B cell (primary cell): ENCODE results near the gene ALPL. TPM values are rescaled to one million over a fixed set of nuclear protein-coding genes. Genes with fewer than 3 reads are reported as not detected.
"Not testable (repeated sequence)": the region's sequence is repeated elsewhere in the genome, so short reads cannot be mapped to it uniquely, and the experiment has no call there.

Experiments
- ATAC-seq: fragments of 200-7000 bp; cut with Tn5 transposase; one replicate; pipeline ENCODE4 v1.10.0; 2021; ENCODE audit warnings: low read depth, mild to moderate bottlenecking, moderate number of reproducible peaks, moderate library complexity
- CTCF ChIA-PET: fragments of 350-600 bp; sonication (Branson Sonifier 250); formaldehyde crosslinking; loops from one replicate; lab custom pipeline; 2021; ENCODE audit warnings: antibody characterized with exemption, inconsistent platforms; lab: Charles Lee
- POLR2A ChIA-PET: fragments of 350-600 bp; sonication (Branson Sonifier 250); formaldehyde crosslinking; loops from one replicate; lab custom pipeline; 2021; ENCODE audit warnings: antibody characterized with exemption; lab: Charles Lee
- DNase-seq: peaks from one replicate; pipeline ENCODE4 v3.0.0; 2013
- H2AFZ ChIP-seq: 2 replicates; pipeline ENCODE4 v1.6.1; 2012; ENCODE audit warnings: mild to moderate bottlenecking, low read depth, low read length; ENCODE audit not compliant: insufficient read depth, poor library complexity, severe bottlenecking
- H3K27ac ChIP-seq, 2 donors: 1 replicate in 1 of 2; 2 replicates in 1 of 2; pipeline ENCODE4 v1.5.1; 2012 to 2013; ENCODE audit warnings: low read length in 2 of 2, mild to moderate bottlenecking in 2 of 2, moderate library complexity in 1 of 2
- H3K27me3 ChIP-seq, 4 experiments: fragments of 200-600 bp in 1 of 4; sonication (generic) in 1 of 4; replicated peaks in 1 of 4; 1 replicate in 2 of 4; 2 replicates in 2 of 4; pipeline versions ENCODE4 v1.6.1 to v1.7.0; 2013 to 2016; ENCODE audit warnings: low read length in 3 of 4, mild to moderate bottlenecking in 2 of 4, mixed read lengths in 1 of 4, moderate library complexity in 1 of 4; ENCODE audit not compliant: insufficient read depth in 4 of 4, control insufficient read depth in 3 of 4; ENCODE audit errors: control extremely low read depth in 1 of 4
- H3K36me3 ChIP-seq, 2 experiments: replicated peaks in 1 of 2; 1 replicate in 1 of 2; 2 replicates in 1 of 2; pipeline versions ENCODE4 v1.6.1 to v1.7.1; 2013; ENCODE audit warnings: low read length in 1 of 2; ENCODE audit not compliant: insufficient read depth in 2 of 2, control insufficient read depth in 1 of 2; ENCODE audit errors: control extremely low read depth in 1 of 2, extremely low read depth in 1 of 2
- H3K4me1 ChIP-seq, 2 donors: fragments of 200-600 bp in 1 of 2; sonication (generic) in 1 of 2; 1 replicate in 1 of 2; 2 replicates in 1 of 2; pipeline versions ENCODE4 v1.5.1 to v1.6.1; 2013 to 2017; ENCODE audit warnings: low read length in 2 of 2; ENCODE audit not compliant: control insufficient read depth in 2 of 2, insufficient read depth in 2 of 2
- H3K4me2 ChIP-seq: replicated peaks from 2 replicates; pipeline ENCODE3; 2012; ENCODE audit warnings: mild to moderate bottlenecking, low read depth, low read length; ENCODE audit not compliant: poor library complexity, severe bottlenecking
- H3K4me3 ChIP-seq, 5 experiments: fragments of 200-600 bp in 1 of 5; sonication (generic) in 1 of 5; 1 replicate in 3 of 5; 2 replicates in 2 of 5; pipeline versions ENCODE4 v1.5.1 to v1.7.0; 2011 to 2016; ENCODE audit warnings: low read length in 4 of 5, mild to moderate bottlenecking in 4 of 5, low read depth in 2 of 5, control low read depth in 1 of 5, moderate library complexity in 1 of 5; ENCODE audit not compliant: insufficient read depth in 1 of 5; ENCODE audit errors: control extremely low read depth in 1 of 5, extremely low read depth in 1 of 5
- H3K79me2 ChIP-seq: fragments of 200-600 bp; sonication (generic); one replicate; pipeline ENCODE4 v1.6.0; 2016; ENCODE audit warnings: low read length; ENCODE audit not compliant: control insufficient read depth, insufficient read depth
- H3K9ac ChIP-seq: fragments of 200-600 bp; sonication (generic); 2 replicates; pipeline ENCODE4 v1.6.1; 2017; ENCODE audit warnings: mild to moderate bottlenecking, low read length, moderate library complexity
- H3K9me3 ChIP-seq, 3 donors: one replicate each; pipeline versions ENCODE4 v1.6.1 to v1.7.1; 2013; ENCODE audit warnings: low read length in 2 of 3; ENCODE audit not compliant: control insufficient read depth in 2 of 3, insufficient read depth in 1 of 3; ENCODE audit errors: control extremely low read depth in 1 of 3
- H4K20me1 ChIP-seq: 2 replicates; pipeline ENCODE4 v1.6.0; 2012; ENCODE audit warnings: mild to moderate bottlenecking, low read length; ENCODE audit not compliant: insufficient read depth, control insufficient read depth, poor library complexity, severe bottlenecking
- H3K27ac Mint-ChIP-seq: one replicate; pipeline ENCODE4 v1.8.0; 2021; ENCODE audit warnings: mixed read lengths
- H3K27me3 Mint-ChIP-seq: one replicate; pipeline ENCODE4 v1.8.0; 2021; ENCODE audit warnings: mixed read lengths
- H3K4me1 Mint-ChIP-seq: one replicate; pipeline ENCODE4 v1.8.0; 2021; ENCODE audit warnings: mixed read lengths
- H3K4me3 Mint-ChIP-seq: one replicate; pipeline ENCODE4 v1.8.0; 2021; ENCODE audit warnings: mixed read lengths
- H3K9me3 Mint-ChIP-seq: one replicate; pipeline ENCODE4 v1.8.0; 2022; ENCODE audit warnings: mixed read lengths; ENCODE audit not compliant: insufficient read depth
- CTCF ChIP-seq: fragments of 200-600 bp; IDR thresholded peaks from one replicate; pipeline ENCODE4 v1.8.0; 2022; ENCODE audit warnings: antibody characterized with exemption, mild to moderate bottlenecking
- EZH2 ChIP-seq: IDR thresholded peaks from 2 replicates; pipeline ENCODE4 v1.6.1; 2012; ENCODE audit warnings: borderline replicate concordance, low read depth, mild to moderate bottlenecking, moderate library complexity, low read length; ENCODE audit not compliant: insufficient read depth, poor library complexity, severe bottlenecking
- WGBS: methylation state at CpG from one replicate; pipeline ENCODE4 v1.1.5; 2013; ENCODE audit warnings: missing lambda C conversion rate; ENCODE audit not compliant: insufficient coverage; 5-methylcytosine and 5-hydroxymethylcytosine counted together
- intact Hi-C: fragments of 100-400 bp; cut with micrococcal nuclease; formaldehyde crosslinking; loops from one replicate; pipeline ENCODE4 v1.10.0; 2022
- polyA plus RNA-seq: library from polyadenylated mRNA; depleted of rRNA; stranded (reverse); fragments of >200 nt; gene quantifications from 2 replicates; pipeline ENCODE4 v1.2.3, GENCODE V29; 2012
- total RNA-seq, 2 donors: library from RNA; stranded (reverse); fragments of 120-200 nt in 1 of 2; gene quantifications; 1 replicate in 1 of 2; 2 replicates in 1 of 2; pipeline versions ENCODE4 v1.2.3 to v1.2.4, GENCODE V29; 2013 to 2022

Gene ALPL
- total and polyA plus RNA-seq, 2 donors (not counting 1 experiment from before 2014, with no cell fraction given): 1.6 to 12.2 TPM

GRCh38 chr1:21472861-21473260 lies 36.4 kb upstream of the ALPL start:
- no peak for ATAC-seq

GRCh38 chr1:21478356-21478755 lies 30.9 kb upstream of the ALPL start:
- H3K27ac Mint-ChIP-seq: no peak overlapping the region
- no peaks in the 10 kb centered on the region for H3K9me3 ChIP-seq
- no peak overlapping the region for H3K4me3 ChIP-seq
- intact Hi-C loops: no loop called here
- no peak overlapping the region for H3K27ac ChIP-seq
- H3K4me1 Mint-ChIP-seq: no peaks in the 10 kb centered on the region
- H3K4me3 Mint-ChIP-seq: no peak overlapping the region
- peaks cover 3% of the 10 kb centered on the region for H3K27me3 Mint-ChIP-seq
- TF ChIP-seq EZH2: no peak
- TF ChIP-seq CTCF: no peak
- H2AFZ ChIP-seq: no peak overlapping the region
- POLR2A ChIA-PET: no interaction called here
- H3K9me3 Mint-ChIP-seq: no peaks in the 10 kb centered on the region
- H3K4me2 ChIP-seq: no peak overlapping the region
- CTCF ChIA-PET: interaction anchor here (0.7 kb wide), 1 partner anchor 12 kb away, joined by 3 read pairs; no protein-coding TSS in a partner anchor
- no peaks in the 10 kb centered on the region for H3K36me3 ChIP-seq
- no peak for DNase-seq
- WGBS: 100% methylated on average over 6 of the region's 6 CpGs
- no peaks in the 10 kb centered on the region for H4K20me1 ChIP-seq
- H3K4me1 ChIP-seq: no peaks in the 10 kb centered on the region
- no peak for ATAC-seq
- no peaks in the 10 kb centered on the region for H3K79me2 ChIP-seq
- no peaks in the 10 kb centered on the region for H3K27me3 ChIP-seq
- H3K9ac ChIP-seq: no peak overlapping the region

More at GRCh38 chr1:21472861-21473260, 36.4 kb upstream of the ALPL start:
- CTCF ChIA-PET: no interaction called here
- 100% methylated on average over 4 of the region's 5 CpGs for WGBS
- POLR2A ChIA-PET: no interaction called here
- intact Hi-C loops: no loop called here
- Histone ChIP-seq H3K4me2 (no peak overlapping the region), H3K36me3 (no peaks in the 10 kb centered on the region), H3K27me3 (no peaks in the 10 kb centered on the region), H3K27ac (no peak overlapping the region), H2AFZ (no peak overlapping the region), H3K4me3 (no peak overlapping the region), H4K20me1 (no peaks in the 10 kb centered on the region), H3K9ac (no peak overlapping the region), H3K79me2 (no peaks in the 10 kb centered on the region), H3K9me3 (no peaks in the 10 kb centered on the region), H3K4me1 (no peaks in the 10 kb centered on the region)
- no peak for DNase-seq
- Mint-ChIP-seq H3K27ac (no peak overlapping the region), H3K4me3 (no peak overlapping the region), H3K9me3 (no peaks in the 10 kb centered on the region), H3K4me1 (no peaks in the 10 kb centered on the region), H3K27me3 (no peaks in the 10 kb centered on the region)
- TF ChIP-seq CTCF (no peak), EZH2 (no peak)

GRCh38 chr1:21483881-21484280 lies 25.3 kb upstream of the ALPL start:
- H3K79me2 ChIP-seq, H3K27me3 Mint-ChIP-seq, H3K9ac ChIP-seq, H3K27me3 ChIP-seq, H3K4me2 ChIP-seq, H3K27ac ChIP-seq, H3K36me3 ChIP-seq, CTCF ChIA-PET, intact Hi-C loops, ATAC-seq, H3K9me3 Mint-ChIP-seq, H4K20me1 ChIP-seq, POLR2A ChIA-PET, H3K4me3 Mint-ChIP-seq, H3K9me3 ChIP-seq, H3K4me3 ChIP-seq, H3K4me1 Mint-ChIP-seq, DNase-seq, H3K27ac Mint-ChIP-seq, H2AFZ ChIP-seq: not testable (repeated sequence)
- peaks cover 8 to 11% of the 10 kb centered on the region in 2 donors for H3K4me1 ChIP-seq
- no CpG with 5 or more reads among the region's 4 CpGs for WGBS
